Measurements from ENCODE around the gene RANBP9. TPM values are rescaled to one million over a fixed set of nuclear protein-coding genes. Genes with fewer than 3 reads are reported as not detected.

Gene RANBP9
- total and polyA plus RNA-seq, 2 of the 13 experiments (the other 11 are each of a cell fraction or from before 2014, with no cell fraction given): 26.6 to 30.6 TPM

DNA sequence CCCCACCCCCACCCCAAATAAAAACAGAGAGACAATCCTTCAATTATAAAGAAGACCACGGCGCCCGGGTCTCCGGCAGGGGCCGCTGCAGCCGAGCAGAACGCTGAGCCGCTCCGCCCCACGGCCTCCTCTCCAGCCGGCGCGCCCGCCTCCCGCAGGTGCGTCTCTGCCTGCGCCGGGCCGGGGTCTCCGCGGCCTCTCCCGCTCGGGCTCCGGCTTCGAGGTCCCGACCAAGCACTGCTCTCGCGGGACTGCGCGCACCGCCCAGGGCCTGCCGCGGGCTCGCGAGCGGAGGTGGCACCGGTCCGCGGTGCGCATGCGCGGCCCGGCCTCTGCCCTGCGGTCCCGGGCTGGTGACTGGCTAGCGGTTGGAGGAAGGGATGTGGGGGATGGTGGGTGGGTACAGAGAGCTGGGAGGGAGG is 137.5 kb downstream of the RANBP9 start (continued):
- TF ChIP-seq YEATS4 (CRISPR knock-in tag; IDR thresholded peaks at IDR 0.05; ENCODE audit: borderline replicate concordance): 0 out of 2 replicates have a peak, but pooled peaks have one; percentile 3
- peak; percentile 70 for TF ChIP-seq HES4 (CRISPR knock-in tag; IDR thresholded peaks at IDR 0.05; ENCODE audit: borderline replicate concordance)
- TF ChIP-seq ZNF781 (CRISPR knock-in tag; IDR thresholded peaks at IDR 0.05; ENCODE audit: borderline replicate concordance, not compliant biosample characterization): no peak
- TF ChIP-seq BRF2 (CRISPR knock-in tag; IDR thresholded peaks at IDR 0.05): peak; percentile 29; the same call in 1 of the 2 replicates
- TF ChIP-seq ZNF414 (CRISPR knock-in tag; IDR thresholded peaks at IDR 0.05): no peak
- peak; percentile 93 for TF ChIP-seq ZMYM4 (CRISPR knock-in tag; IDR thresholded peaks at IDR 0.05)
- TF ChIP-seq EEA1 (CRISPR knock-in tag; IDR thresholded peaks at IDR 0.05; ENCODE audit: borderline replicate concordance): peak; percentile 46; the same call in 1 of the 2 replicates
- TF ChIP-seq YY1 (IDR thresholded peaks at IDR 0.05; ENCODE audit: insufficient read depth, insufficient replicate concordance, low read depth, low read length): peak; percentile 52
- TF ChIP-seq, protein P1, sequence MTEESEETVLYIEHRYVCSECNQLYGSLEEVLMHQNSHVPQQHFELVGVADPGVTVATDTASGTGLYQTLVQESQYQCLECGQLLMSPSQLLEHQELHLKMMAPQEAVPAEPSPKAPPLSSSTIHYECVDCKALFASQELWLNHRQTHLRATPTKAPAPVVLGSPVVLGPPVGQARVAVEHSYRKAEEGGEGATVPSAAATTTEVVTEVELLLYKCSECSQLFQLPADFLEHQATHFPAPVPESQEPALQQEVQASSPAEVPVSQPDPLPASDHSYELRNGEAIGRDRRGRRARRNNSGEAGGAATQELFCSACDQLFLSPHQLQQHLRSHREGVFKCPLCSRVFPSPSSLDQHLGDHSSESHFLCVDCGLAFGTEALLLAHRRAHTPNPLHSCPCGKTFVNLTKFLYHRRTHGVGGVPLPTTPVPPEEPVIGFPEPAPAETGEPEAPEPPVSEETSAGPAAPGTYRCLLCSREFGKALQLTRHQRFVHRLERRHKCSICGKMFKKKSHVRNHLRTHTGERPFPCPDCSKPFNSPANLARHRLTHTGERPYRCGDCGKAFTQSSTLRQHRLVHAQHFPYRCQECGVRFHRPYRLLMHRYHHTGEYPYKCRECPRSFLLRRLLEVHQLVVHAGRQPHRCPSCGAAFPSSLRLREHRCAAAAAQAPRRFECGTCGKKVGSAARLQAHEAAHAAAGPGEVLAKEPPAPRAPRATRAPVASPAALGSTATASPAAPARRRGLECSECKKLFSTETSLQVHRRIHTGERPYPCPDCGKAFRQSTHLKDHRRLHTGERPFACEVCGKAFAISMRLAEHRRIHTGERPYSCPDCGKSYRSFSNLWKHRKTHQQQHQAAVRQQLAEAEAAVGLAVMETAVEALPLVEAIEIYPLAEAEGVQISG (CRISPR knock-in tag; IDR thresholded peaks at IDR 0.05): peak; percentile 83
- TF ChIP-seq RXRA (CRISPR knock-in tag; IDR thresholded peaks at IDR 0.05): no peak
- no peak for TF ChIP-seq ZNF326 (CRISPR knock-in tag; IDR thresholded peaks at IDR 0.05; ENCODE audit: borderline replicate concordance)
- TF ChIP-seq SNAPC2 (CRISPR knock-in tag; IDR thresholded peaks at IDR 0.05): no peak
- TF ChIP-seq TAF1 (CRISPR knock-in tag; IDR thresholded peaks at IDR 0.05): peak; percentile 39
- no peak for TF ChIP-seq NCOA1 (CRISPR knock-in tag; IDR thresholded peaks at IDR 0.05)
- peak; percentile 87 for TF ChIP-seq SPEN (CRISPR knock-in tag; IDR thresholded peaks at IDR 0.05; ENCODE audit: low read depth)
- peak; percentile 57; the same call in 1 of the 2 replicates for TF ChIP-seq SALL2 (CRISPR knock-in tag; IDR thresholded peaks at IDR 0.05)
- peak; percentile 70 for TF ChIP-seq NR2C2 (CRISPR knock-in tag; IDR thresholded peaks at IDR 0.05; ENCODE audit: borderline replicate concordance)
- TF ChIP-seq SRSF9 (IDR thresholded peaks at IDR 0.05; ENCODE audit: borderline replicate concordance, insufficient read depth, low read depth, low read length, poor library complexity, severe bottlenecking): no peak
- peak; percentile 7; the same call in 1 of the 2 replicates for TF ChIP-seq BHLHE40 (IDR thresholded peaks at IDR 0.05; ENCODE audit: low read length)
- TF ChIP-seq ZNF101 (CRISPR knock-in tag; IDR thresholded peaks at IDR 0.05; ENCODE audit: borderline replicate concordance, low read depth): 0 out of 2 replicates have a peak, but pooled peaks have one; percentile 43
- TF ChIP-seq ARID3A (IDR thresholded peaks at IDR 0.05; ENCODE audit: low read depth, low read length): 0 out of 2 replicates have a peak, but pooled peaks have one; percentile 27
- TF ChIP-seq RXRB (CRISPR knock-in tag; IDR thresholded peaks at IDR 0.05; ENCODE audit: borderline replicate concordance): no peak
- 0 out of 2 replicates have a peak, but pooled peaks have one; percentile 17 for TF ChIP-seq ZNF562 (CRISPR knock-in tag; IDR thresholded peaks at IDR 0.05; ENCODE audit: borderline replicate concordance)
